Measurements from ENCODE around the gene NUDC. TPM values are rescaled to one million over a fixed set of nuclear protein-coding genes. Genes with fewer than 3 reads are reported as not detected.

Gene NUDC
- total and polyA plus RNA-seq, 9 of the 15 experiments (the other 6 are each of a cell fraction or from before 2014, with no cell fraction given): 9.8 to 234 (median 149) TPM

DNA sequence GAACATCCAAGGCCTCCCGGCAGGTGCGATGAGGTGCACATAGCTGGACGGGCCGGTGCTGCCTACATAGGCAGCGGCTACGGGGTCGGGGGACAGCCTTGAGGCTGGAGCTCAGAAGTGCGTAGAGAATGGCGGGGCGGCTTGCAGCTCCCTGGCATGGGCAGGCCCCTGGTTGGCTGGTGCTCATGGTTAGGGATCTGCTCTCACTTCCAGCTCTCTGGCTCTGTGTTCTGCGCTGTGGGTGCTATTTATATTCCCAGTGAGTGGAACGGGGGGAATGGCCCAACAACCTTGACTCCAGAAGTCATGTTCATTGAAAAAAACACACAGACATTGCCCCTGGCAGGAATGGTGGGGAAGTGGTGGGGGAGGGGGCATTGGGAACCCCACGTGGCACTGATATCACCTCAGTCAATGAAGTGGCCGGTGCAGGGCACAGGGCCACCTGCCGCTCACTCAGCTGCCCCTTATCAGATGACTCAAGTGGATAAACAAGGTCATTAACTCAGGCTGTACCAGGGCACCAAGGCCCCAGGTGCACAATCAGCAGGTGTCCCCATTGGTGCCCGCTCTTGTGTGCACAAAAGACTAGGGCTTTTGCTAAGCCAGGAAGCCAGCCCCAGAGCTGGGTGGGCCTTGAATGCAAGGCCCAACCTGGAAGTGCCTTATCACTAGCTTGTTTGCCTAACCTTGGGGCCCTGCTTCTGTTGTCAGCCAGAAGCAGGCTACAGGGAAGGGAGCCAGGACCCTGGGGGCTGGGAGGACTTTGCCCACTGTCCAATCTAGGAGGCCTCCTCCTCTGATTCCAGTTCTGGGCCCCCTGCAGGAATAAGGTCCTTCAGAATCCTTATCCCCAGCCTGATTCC, 7.6 kb upstream of the NUDC start, which contains the start of gene NR0B2 (continued):
- TF ChIP-seq, protein P1, sequence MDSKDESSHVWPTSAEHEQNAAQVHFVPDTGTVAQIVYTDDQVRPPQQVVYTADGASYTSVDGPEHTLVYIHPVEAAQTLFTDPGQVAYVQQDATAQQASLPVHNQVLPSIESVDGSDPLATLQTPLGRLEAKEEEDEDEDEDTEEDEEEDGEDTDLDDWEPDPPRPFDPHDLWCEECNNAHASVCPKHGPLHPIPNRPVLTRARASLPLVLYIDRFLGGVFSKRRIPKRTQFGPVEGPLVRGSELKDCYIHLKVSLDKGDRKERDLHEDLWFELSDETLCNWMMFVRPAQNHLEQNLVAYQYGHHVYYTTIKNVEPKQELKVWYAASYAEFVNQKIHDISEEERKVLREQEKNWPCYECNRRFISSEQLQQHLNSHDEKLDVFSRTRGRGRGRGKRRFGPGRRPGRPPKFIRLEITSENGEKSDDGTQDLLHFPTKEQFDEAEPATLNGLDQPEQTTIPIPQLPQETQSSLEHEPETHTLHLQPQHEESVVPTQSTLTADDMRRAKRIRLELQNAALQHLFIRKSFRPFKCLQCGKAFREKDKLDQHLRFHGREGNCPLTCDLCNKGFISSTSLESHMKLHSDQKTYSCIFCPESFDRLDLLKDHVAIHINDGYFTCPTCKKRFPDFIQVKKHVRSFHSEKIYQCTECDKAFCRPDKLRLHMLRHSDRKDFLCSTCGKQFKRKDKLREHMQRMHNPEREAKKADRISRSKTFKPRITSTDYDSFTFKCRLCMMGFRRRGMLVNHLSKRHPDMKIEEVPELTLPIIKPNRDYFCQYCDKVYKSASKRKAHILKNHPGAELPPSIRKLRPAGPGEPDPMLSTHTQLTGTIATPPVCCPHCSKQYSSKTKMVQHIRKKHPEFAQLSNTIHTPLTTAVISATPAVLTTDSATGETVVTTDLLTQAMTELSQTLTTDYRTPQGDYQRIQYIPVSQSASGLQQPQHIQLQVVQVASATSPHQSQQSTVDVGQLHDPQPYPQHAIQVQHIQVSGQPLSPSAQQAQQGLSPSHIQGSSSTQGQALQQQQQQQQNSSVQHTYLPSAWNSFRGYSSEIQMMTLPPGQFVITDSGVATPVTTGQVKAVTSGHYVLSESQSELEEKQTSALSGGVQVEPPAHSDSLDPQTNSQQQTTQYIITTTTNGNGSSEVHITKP (IDR thresholded peaks at IDR 0.05; ENCODE audit: partially characterized antibody): no peak
- TF ChIP-seq ZFPM2 (CRISPR knock-in tag; IDR thresholded peaks at IDR 0.05) (no peak), HMGN3 (IDR thresholded peaks at IDR 0.05; ENCODE audit: borderline replicate concordance, extremely low read depth, insufficient read length, low read depth, low read length) (no peak), RCOR1 (IDR thresholded peaks at IDR 0.05; ENCODE audit: borderline replicate concordance in 1 of 2, low read depth in 2 of 2, low read length in 2 of 2) (no peak; a peak in 1 of 4 replicates), PTTG1 (tag; IDR thresholded peaks at IDR 0.05; ENCODE audit: low read depth) (no peak), NCOA1 (IDR thresholded peaks at IDR 0.05; ENCODE audit: low read depth) (no peak), BMI1 (IDR thresholded peaks at IDR 0.05; ENCODE audit: low read length) (no peak), FOXA3 (CRISPR knock-in tag; conservative IDR thresholded peaks at IDR 0.05 in 1 of 2, IDR thresholded peaks at IDR 0.05 in 1 of 2) (peak; percentile 84 to 87), TOE1 (IDR thresholded peaks at IDR 0.05; ENCODE audit: borderline replicate concordance) (no peak), TOE1 (CRISPR knock-in tag; IDR thresholded peaks at IDR 0.05; ENCODE audit: borderline replicate concordance, low read depth) (0 out of 2 replicates have a peak, but pooled peaks have one; percentile 29), HNRNPK (IDR thresholded peaks at IDR 0.05; ENCODE audit: low read depth, low read length, poor library complexity, severe bottlenecking) (no peak), KDM2B (CRISPR knock-in tag; IDR thresholded peaks at IDR 0.05) (no peak), RBBP5 (IDR thresholded peaks at IDR 0.05; ENCODE audit: borderline replicate concordance, insufficient read depth, low read length, poor library complexity, severe bottlenecking) (no peak), ZNF239 (CRISPR knock-in tag; IDR thresholded peaks at IDR 0.05) (no peak; the same call in 1 of the 2 replicates), BDP1 (IDR thresholded peaks at IDR 0.05; ENCODE audit: insufficient read depth, insufficient read length) (no peak)
- TF ChIP-seq, protein P2, sequence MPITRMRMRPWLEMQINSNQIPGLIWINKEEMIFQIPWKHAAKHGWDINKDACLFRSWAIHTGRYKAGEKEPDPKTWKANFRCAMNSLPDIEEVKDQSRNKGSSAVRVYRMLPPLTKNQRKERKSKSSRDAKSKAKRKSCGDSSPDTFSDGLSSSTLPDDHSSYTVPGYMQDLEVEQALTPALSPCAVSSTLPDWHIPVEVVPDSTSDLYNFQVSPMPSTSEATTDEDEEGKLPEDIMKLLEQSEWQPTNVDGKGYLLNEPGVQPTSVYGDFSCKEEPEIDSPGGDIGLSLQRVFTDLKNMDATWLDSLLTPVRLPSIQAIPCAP (CRISPR knock-in tag; IDR thresholded peaks at IDR 0.05; ENCODE audit: borderline replicate concordance): no peak
- TF ChIP-seq, protein P3, sequence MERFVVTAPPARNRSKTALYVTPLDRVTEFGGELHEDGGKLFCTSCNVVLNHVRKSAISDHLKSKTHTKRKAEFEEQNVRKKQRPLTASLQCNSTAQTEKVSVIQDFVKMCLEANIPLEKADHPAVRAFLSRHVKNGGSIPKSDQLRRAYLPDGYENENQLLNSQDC (CRISPR knock-in tag; IDR thresholded peaks at IDR 0.05): no peak
- TF ChIP-seq, protein P4, sequence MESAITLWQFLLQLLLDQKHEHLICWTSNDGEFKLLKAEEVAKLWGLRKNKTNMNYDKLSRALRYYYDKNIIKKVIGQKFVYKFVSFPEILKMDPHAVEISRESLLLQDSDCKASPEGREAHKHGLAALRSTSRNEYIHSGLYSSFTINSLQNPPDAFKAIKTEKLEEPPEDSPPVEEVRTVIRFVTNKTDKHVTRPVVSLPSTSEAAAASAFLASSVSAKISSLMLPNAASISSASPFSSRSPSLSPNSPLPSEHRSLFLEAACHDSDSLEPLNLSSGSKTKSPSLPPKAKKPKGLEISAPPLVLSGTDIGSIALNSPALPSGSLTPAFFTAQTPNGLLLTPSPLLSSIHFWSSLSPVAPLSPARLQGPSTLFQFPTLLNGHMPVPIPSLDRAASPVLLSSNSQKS (CRISPR knock-in tag; IDR thresholded peaks at IDR 0.05): no peak
- TF ChIP-seq, protein P5, sequence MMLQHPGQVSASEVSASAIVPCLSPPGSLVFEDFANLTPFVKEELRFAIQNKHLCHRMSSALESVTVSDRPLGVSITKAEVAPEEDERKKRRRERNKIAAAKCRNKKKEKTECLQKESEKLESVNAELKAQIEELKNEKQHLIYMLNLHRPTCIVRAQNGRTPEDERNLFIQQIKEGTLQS (IDR thresholded peaks at IDR 0.05): no peak; the same call in 1 of the 2 replicates
- TF ChIP-seq, protein P5 (CRISPR knock-in tag; conservative IDR thresholded peaks at IDR 0.05): no peak
